Neural cell (in vitro differentiated cells): ENCODE results near the gene NPHP4. TPM values are rescaled to one million over a fixed set of nuclear protein-coding genes. Genes with fewer than 3 reads are reported as not detected.

ENCODE experiments used
- H2AFZ ChIP-seq: fragments of 200-600, 300-800 bp; sonication (generic), shearing (Covaris generic); 2 replicates; pipeline ENCODE4 v1.6.0; 2014; ENCODE audit warnings: low read depth, mild to moderate bottlenecking, antibody characterized with exemption, low read length, moderate library complexity
- H3F3A ChIP-seq: fragments of 200-600 bp; shearing (Covaris generic); 2 replicates; pipeline ENCODE4 v1.6.1; 2016; ENCODE audit warnings: mild to moderate bottlenecking, moderate library complexity, mixed read lengths, antibody characterized with exemption, low read length; ENCODE audit not compliant: insufficient read depth, poor library complexity, severe bottlenecking
- H3K27ac ChIP-seq: fragments of 200-600, 300-800 bp; sonication (generic), shearing (Covaris generic); 2 replicates; pipeline ENCODE4 v1.5.1; 2014; ENCODE audit warnings: mild to moderate bottlenecking, low read length, moderate library complexity
- H3K27me3 ChIP-seq: fragments of 300-800, 200-600 bp; sonication (generic), shearing (Covaris generic); 2 replicates; pipeline ENCODE4 v1.6.0; 2014; ENCODE audit warnings: mild to moderate bottlenecking, low read depth, low read length, moderate library complexity; ENCODE audit not compliant: insufficient read depth
- H3K36me3 ChIP-seq: fragments of 300-800, 200-600 bp; sonication (generic), shearing (Covaris generic); 2 replicates; pipeline ENCODE4 v1.5.1; 2014; ENCODE audit warnings: mild to moderate bottlenecking, antibody characterized with exemption, low read length, moderate library complexity; ENCODE audit not compliant: insufficient read depth
- H3K4me2 ChIP-seq: fragments of 300-800, 200-600 bp; sonication (generic), shearing (Covaris generic); 2 replicates; pipeline ENCODE4 v1.6.0; 2014; ENCODE audit warnings: mild to moderate bottlenecking, low read length
- H3K4me3 ChIP-seq: fragments of 300-800, 200-600 bp; sonication (generic), shearing (Covaris generic); 2 replicates; pipeline ENCODE4 v1.5.1; 2014; ENCODE audit warnings: mild to moderate bottlenecking, low read length, moderate library complexity
- H3K79me2 ChIP-seq: fragments of 200-600 bp; shearing (Covaris generic); replicated peaks from 2 replicates; pipeline ENCODE4 v1.6.0; 2014; ENCODE audit warnings: mild to moderate bottlenecking, low read length, moderate library complexity; ENCODE audit not compliant: insufficient read depth
- H3K9ac ChIP-seq: fragments of 300-800, 200-600 bp; sonication (generic), shearing (Covaris generic); 2 replicates; pipeline ENCODE4 v1.6.1; 2016; ENCODE audit warnings: mild to moderate bottlenecking, low read length, mixed read lengths
- H3K9me2 ChIP-seq: fragments of 200-600 bp; shearing (Covaris generic); 2 replicates; pipeline ENCODE4 v1.6.1; 2016; ENCODE audit warnings: mild to moderate bottlenecking, low read length, mixed read lengths; ENCODE audit not compliant: insufficient read depth
- H3K9me3 ChIP-seq: fragments of 200-600, 300-800 bp; sonication (generic), shearing (Covaris generic); 2 replicates; pipeline ENCODE4 v1.6.1; 2016; ENCODE audit warnings: mild to moderate bottlenecking, mixed run types, low read length, moderate library complexity, mixed read lengths
- H4K20me1 ChIP-seq: fragments of 200-600 bp; shearing (Covaris generic); 2 replicates; pipeline ENCODE4 v1.6.1; 2016; ENCODE audit warnings: mild to moderate bottlenecking, mixed run types; ENCODE audit not compliant: insufficient read depth
- EP300 ChIP-seq: fragments of 450-650 bp; conservative IDR thresholded peaks from 2 replicates; pipeline ENCODE4 v1.6.1; 2014; ENCODE audit warnings: antibody characterized with exemption, mild to moderate bottlenecking, moderate library complexity; ENCODE audit not compliant: poor library complexity, severe bottlenecking
- EZH2 ChIP-seq: fragments of 200-600, 300-800 bp; shearing (Covaris generic), sonication (generic); IDR thresholded peaks from 2 replicates; pipeline ENCODE4 v1.6.1; 2014; ENCODE audit warnings: antibody characterized with exemption, low read length, borderline replicate concordance, mild to moderate bottlenecking; ENCODE audit not compliant: insufficient read depth, poor library complexity, severe bottlenecking
- MXI1 ChIP-seq: fragments of 450-650 bp; conservative IDR thresholded peaks from 2 replicates; pipeline ENCODE4 v1.6.1; 2014; ENCODE audit warnings: antibody characterized with exemption, mild to moderate bottlenecking; ENCODE audit not compliant: poor library complexity, severe bottlenecking
- POLR2AphosphoS5 ChIP-seq: IDR thresholded peaks from 2 replicates; pipeline ENCODE4 v1.6.1; 2012
- RAD21 ChIP-seq: fragments of 450-650 bp; conservative IDR thresholded peaks from 2 replicates; pipeline ENCODE4 v1.6.1; 2014; ENCODE audit warnings: antibody characterized with exemption, mild to moderate bottlenecking, moderate library complexity
- SMC3 ChIP-seq: fragments of 450-650 bp; conservative IDR thresholded peaks from 2 replicates; pipeline ENCODE4 v1.6.1; 2014; ENCODE audit warnings: antibody characterized with exemption, mild to moderate bottlenecking, moderate library complexity; ENCODE audit not compliant: poor library complexity
- polyA plus RNA-seq: library from polyadenylated mRNA; depleted of rRNA; stranded (reverse); fragments of >200 nt; gene quantifications from 2 replicates; pipeline ENCODE4 v1.2.3, GENCODE V29; 2014
- TF ChIP-seq, protein P1 (sequence below): fragments of 450-650 bp; IDR thresholded peaks from 2 replicates; pipeline ENCODE4 v1.5.1; 2014; ENCODE audit warnings: antibody characterized with exemption, mild to moderate bottlenecking, moderate library complexity; ENCODE audit not compliant: poor library complexity, severe bottlenecking
- TF ChIP-seq, protein P2 (sequence below): IDR thresholded peaks from 2 replicates; pipeline ENCODE4 v1.6.1; 2012; ENCODE audit warnings: borderline replicate concordance

The NPHP4 gene
- polyA plus RNA-seq, 1 donor from 2014 or later = 17.1 TPM

DNA sequence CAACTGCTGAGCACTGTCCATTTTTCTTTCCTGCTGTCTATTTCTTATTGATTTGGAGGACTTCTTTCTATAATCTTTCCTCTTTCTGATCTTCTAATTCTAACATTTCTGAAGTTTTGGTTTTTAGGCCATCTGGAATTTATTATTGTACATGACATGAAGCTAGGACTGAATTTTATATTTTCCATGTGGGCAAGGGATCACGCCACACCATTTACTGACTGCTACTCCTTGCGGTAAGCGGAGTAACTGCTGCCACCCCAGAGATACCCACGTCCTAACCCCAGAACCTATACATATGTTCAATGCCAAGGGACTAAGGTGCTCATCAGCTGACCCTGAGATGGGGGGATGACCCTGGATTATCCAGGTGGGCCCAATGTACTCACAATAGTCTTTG lies 70.6 kb downstream of the NPHP4 start:
- Histone ChIP-seq H3K27me3 (no peaks in the 10 kb centered on the region), H3K27ac (no peak overlapping the region), H3K9me2 (no peaks in the 10 kb centered on the region), H3K4me3 (no peak overlapping the region), H3K36me3 (no peaks in the 10 kb centered on the region), H3K79me2 (no peaks in the 10 kb centered on the region), H4K20me1 (no peaks in the 10 kb centered on the region), H3K4me2 (no peak overlapping the region), H3F3A (no peaks in the 10 kb centered on the region), H3K9me3 (no peaks in the 10 kb centered on the region), H3K9ac (no peak overlapping the region), H2AFZ (no peak overlapping the region)
- TF ChIP-seq EZH2 (no peak), POLR2AphosphoS5 (no peak), EP300 (no peak), SMC3 (no peak), RAD21 (no peak), MXI1 (no peak)
- TF ChIP-seq, protein P1, sequence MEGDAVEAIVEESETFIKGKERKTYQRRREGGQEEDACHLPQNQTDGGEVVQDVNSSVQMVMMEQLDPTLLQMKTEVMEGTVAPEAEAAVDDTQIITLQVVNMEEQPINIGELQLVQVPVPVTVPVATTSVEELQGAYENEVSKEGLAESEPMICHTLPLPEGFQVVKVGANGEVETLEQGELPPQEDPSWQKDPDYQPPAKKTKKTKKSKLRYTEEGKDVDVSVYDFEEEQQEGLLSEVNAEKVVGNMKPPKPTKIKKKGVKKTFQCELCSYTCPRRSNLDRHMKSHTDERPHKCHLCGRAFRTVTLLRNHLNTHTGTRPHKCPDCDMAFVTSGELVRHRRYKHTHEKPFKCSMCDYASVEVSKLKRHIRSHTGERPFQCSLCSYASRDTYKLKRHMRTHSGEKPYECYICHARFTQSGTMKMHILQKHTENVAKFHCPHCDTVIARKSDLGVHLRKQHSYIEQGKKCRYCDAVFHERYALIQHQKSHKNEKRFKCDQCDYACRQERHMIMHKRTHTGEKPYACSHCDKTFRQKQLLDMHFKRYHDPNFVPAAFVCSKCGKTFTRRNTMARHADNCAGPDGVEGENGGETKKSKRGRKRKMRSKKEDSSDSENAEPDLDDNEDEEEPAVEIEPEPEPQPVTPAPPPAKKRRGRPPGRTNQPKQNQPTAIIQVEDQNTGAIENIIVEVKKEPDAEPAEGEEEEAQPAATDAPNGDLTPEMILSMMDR = no peak

DNA sequence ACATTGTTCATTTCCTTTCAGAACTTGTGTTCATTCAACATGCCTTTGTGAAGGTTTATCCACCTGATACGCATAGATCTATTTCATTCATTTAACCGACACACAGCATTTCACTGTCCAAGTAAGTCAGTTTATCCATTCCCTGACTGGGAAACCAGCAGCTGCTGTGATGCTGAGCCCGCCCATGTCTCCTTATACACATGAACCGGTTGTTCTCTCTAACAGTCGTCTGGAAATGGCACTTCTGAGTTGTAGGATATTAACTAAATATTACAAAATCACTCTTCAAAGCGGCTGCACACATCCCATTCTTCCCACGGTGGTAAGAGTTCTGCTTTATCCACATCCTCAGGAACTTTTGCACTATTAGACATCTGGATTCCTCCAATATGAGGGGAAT lies 71.1 kb downstream of the NPHP4 start:
- Histone ChIP-seq H2AFZ (no peak overlapping the region), H4K20me1 (no peaks in the 10 kb centered on the region), H3K27ac (no peak overlapping the region), H3K9me2 (no peaks in the 10 kb centered on the region), H3K4me3 (no peak overlapping the region), H3K4me2 (no peak overlapping the region), H3K27me3 (no peaks in the 10 kb centered on the region), H3K9me3 (no peaks in the 10 kb centered on the region), H3F3A (no peaks in the 10 kb centered on the region), H3K36me3 (no peaks in the 10 kb centered on the region), H3K79me2 (no peaks in the 10 kb centered on the region), H3K9ac (no peak overlapping the region)
- TF ChIP-seq EZH2 (no peak), POLR2AphosphoS5 (no peak), RAD21 (no peak), EP300 (no peak)
- TF ChIP-seq, protein P1 = no peak
- TF ChIP-seq, protein P2, sequence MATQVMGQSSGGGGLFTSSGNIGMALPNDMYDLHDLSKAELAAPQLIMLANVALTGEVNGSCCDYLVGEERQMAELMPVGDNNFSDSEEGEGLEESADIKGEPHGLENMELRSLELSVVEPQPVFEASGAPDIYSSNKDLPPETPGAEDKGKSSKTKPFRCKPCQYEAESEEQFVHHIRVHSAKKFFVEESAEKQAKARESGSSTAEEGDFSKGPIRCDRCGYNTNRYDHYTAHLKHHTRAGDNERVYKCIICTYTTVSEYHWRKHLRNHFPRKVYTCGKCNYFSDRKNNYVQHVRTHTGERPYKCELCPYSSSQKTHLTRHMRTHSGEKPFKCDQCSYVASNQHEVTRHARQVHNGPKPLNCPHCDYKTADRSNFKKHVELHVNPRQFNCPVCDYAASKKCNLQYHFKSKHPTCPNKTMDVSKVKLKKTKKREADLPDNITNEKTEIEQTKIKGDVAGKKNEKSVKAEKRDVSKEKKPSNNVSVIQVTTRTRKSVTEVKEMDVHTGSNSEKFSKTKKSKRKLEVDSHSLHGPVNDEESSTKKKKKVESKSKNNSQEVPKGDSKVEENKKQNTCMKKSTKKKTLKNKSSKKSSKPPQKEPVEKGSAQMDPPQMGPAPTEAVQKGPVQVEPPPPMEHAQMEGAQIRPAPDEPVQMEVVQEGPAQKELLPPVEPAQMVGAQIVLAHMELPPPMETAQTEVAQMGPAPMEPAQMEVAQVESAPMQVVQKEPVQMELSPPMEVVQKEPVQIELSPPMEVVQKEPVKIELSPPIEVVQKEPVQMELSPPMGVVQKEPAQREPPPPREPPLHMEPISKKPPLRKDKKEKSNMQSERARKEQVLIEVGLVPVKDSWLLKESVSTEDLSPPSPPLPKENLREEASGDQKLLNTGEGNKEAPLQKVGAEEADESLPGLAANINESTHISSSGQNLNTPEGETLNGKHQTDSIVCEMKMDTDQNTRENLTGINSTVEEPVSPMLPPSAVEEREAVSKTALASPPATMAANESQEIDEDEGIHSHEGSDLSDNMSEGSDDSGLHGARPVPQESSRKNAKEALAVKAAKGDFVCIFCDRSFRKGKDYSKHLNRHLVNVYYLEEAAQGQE = no peak
